Body of pancreas (tissue), 4 donors: ENCODE measurements around the gene CCDC134.

Experiments used
- POLR2A ChIP-seq, 3 donors: fragments of 450-650 bp; IDR thresholded peaks; one replicate each; pipeline ENCODE4 v1.6.1; 2016; ENCODE audit warnings: antibody characterized with exemption in 3 of 3, mild to moderate bottlenecking in 2 of 3
- TF ChIP-seq, protein P1 (sequence below), 7 experiments: fragments of 450-650 bp in 4 of 7; fragments of 200-600 bp in 3 of 7; sonication (generic) in 3 of 7; IDR thresholded peaks; one replicate each; pipeline ENCODE4 v1.5.1; 2016 to 2019; ENCODE audit warnings: antibody characterized with exemption in 7 of 7

DNA sequence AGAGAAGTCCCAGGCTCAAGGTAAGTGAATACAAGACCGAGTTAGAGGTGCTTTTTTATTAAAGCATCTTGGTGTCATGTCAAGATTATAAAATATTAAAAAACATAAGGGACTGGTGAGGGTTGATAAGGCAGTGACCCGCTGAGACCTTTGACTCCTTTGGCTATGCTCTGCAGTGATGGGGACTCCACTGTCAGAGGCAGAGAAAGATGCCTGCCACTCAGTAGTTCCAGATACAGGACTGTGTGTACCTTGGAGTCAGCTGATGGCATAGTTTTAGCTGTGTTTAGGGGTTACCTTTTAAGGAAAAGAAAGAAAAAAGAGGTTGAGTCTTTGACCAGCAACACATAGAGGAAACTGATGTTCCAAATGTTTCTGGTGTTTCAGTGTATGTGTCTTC lies 73.6 kb downstream of the CCDC134 start:
- TF ChIP-seq POLR2A (IDR thresholded peaks at IDR 0.05) = no peak
- TF ChIP-seq, protein P1, sequence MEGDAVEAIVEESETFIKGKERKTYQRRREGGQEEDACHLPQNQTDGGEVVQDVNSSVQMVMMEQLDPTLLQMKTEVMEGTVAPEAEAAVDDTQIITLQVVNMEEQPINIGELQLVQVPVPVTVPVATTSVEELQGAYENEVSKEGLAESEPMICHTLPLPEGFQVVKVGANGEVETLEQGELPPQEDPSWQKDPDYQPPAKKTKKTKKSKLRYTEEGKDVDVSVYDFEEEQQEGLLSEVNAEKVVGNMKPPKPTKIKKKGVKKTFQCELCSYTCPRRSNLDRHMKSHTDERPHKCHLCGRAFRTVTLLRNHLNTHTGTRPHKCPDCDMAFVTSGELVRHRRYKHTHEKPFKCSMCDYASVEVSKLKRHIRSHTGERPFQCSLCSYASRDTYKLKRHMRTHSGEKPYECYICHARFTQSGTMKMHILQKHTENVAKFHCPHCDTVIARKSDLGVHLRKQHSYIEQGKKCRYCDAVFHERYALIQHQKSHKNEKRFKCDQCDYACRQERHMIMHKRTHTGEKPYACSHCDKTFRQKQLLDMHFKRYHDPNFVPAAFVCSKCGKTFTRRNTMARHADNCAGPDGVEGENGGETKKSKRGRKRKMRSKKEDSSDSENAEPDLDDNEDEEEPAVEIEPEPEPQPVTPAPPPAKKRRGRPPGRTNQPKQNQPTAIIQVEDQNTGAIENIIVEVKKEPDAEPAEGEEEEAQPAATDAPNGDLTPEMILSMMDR (IDR thresholded peaks at IDR 0.05) = no peak
